SH-SY5Y (cell line): ENCODE measurements around the gene CEP170B.

ENCODE experiments used
- GATA2 ChIP-seq: IDR thresholded peaks from 2 replicates; pipeline ENCODE4 v1.6.1; 2011; ENCODE audit warnings: mild to moderate bottlenecking, low read depth, low read length
- GATA3 ChIP-seq: IDR thresholded peaks from 2 replicates; pipeline ENCODE4 v1.6.1; 2011; ENCODE audit warnings: low read depth, mild to moderate bottlenecking, low read length, moderate library complexity

CEP170B gene

DNA sequence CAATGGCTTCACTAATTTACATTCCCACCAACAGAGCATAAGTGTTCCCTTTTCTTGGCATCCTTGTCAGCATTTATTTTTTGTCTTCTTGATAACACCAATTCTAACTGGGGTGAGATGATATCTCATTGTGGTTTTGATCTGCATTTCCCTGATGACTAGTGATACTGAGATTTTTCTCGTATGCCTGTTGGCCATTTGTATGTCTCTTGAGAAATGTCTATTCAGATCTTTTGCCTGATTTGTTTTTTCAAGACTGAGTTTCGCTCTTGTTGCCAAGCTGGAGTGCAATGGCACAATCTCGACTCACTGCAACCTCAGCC, 54.9 kb downstream of the CEP170B start:
- TF ChIP-seq GATA2, result no peak
- TF ChIP-seq GATA3, result no peak

DNA sequence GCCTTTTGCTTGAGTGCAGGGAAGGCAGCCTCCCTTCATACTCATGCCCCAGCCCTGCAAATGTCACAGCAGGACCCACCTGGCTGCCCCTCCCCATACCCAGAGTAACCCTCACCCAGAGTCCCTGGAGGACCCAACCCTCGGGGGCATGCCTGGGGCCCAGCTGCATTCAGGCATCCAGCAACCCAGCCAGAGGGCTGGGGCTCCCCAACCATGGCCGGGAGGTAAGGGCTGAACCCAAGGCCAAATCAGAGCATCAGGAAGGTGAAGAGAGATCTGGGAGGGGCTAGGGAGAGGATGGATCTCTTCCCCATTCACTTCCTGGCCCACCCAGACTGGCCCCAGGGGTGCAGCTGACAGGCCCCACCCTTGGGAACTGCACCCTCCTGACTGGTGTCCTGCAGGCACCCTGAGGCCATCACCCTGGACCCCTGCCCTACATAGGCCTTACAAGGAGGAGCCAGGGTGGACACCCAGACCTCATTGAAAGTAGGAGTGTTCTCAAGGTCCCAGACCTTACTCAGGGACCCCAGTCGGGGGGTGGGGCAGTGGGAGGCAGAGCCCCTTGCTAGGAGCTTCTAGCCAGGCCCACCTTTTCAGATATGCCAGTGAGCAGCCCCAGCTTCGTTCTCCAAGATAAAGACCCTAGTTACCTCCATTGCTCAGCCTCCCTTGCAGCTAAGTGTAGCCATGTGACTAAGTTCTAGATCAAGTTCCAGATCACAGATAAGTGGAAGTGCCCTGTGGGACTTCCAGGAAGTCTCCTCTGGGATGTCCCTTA, 58.8 kb downstream of the CEP170B start:
- TF ChIP-seq GATA3 (no peak), GATA2 (no peak)

DNA sequence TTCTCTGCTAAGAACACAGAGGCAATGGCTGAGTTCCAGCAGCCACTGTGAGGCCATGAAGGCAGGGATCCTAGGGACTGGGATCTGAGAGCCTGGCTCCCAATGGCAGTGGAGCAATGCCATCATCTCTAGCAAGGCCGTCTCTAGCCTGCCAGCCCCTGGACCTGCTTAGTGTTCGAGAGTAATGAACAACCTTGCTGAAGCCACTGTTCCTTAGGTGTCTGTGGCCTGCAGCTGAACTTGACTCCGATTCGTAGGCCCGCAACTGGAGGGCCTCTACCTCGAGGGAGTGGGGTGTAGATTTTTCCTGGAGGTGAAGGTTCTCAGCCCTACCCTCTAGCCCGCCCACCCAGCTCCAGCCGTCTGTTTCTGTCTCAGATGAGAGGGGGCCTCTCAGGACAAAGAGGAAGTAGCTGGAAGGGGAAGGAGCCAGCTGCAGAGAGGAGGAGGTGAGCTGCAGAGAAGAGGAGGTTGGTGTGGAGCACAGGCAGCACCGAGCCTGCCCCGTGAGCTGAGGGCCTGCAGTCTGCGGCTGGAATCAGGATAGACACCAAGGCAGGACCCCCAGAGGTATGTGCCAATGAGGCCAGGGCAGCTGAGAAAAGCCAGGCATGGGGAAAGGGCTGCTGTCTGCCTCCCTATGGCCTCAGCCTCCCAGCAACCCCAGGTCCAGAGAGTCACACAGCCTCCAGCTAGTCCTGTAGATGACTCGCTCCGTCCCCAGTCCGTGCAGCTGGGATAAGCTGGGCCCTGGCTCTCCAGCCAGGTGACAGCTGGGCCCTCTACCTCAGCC, 59.5 kb downstream of the CEP170B start, which contains the start of gene PLD4:
PLD4 (plus strand) TSS at position 459 of the 793 bp plus-strand sequence. CDS start 2,262 bp downstream, outside the sequence.
- TF ChIP-seq GATA3 (no peak), GATA2 (no peak)

DNA sequence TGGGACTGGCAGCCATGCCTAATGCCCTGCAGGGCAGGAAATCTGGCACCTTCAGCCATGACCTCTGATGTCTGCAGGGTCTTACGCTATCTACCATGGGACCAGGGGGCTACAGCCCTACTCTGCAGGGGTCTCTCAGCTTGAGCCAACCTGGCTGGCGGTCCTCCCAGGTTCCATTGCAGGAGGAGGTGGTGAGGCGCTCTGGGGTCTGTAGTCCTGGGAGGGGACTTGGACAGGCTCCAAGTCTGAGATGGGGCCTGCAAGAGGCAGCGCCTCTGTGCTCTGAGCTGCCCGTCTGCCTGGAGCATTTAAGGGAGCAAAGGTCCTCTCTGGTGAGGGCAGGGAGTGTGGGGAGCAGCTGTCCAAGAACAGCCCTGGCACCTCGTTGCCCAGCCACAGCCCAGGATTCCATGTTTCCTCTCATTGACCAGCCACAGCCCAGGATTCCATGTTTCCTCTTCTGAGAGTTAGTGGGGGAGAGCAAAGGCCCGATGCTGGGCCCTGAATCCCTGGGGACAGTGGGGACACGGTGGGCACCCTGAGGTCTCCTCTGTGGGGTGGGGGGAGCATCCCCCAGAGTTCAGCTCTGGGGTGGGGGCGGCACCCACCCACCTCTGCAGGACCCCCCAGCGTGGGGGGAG, 60.3 kb downstream of the CEP170B start:
- TF ChIP-seq GATA3, result no peak
- TF ChIP-seq GATA2, result no peak

DNA sequence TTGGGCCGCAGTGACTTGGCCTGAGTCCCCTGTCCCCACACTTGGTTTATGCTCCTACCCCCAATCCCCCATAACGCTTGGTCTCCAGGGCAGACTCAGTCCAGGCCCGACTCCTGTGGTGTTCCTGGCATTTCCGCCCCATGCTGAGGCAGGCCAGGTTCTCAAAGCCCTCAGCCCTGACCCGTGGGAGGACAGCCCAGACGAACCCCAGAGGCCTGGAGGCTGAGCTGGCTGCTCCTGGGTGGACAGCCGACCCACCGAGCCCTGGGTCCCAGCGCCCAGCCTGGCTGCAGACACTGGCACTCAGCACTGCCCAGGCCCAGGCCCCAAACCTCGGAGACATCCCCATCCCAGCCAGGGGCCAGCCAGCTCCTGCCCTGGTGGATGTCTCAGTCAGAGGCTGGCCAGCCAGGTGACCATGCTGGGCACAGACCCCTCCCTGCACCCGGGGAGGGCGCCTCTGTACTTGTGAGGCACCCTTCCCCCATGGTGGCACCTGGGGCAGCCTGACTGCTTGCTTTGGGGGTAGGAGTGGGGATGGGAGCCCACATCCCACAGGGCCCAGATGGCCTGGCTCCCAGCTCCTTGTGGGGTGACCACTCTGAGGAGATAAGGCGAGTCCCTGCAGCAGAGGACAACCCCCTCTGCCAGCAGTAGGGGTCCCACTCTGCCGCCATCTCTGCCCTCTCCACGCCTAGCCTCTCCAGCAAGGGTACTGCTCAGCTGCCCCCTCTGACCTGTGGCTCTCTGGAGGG, 61.0 kb downstream of the CEP170B start:
- TF ChIP-seq GATA2, result no peak
- TF ChIP-seq GATA3, result no peak

DNA sequence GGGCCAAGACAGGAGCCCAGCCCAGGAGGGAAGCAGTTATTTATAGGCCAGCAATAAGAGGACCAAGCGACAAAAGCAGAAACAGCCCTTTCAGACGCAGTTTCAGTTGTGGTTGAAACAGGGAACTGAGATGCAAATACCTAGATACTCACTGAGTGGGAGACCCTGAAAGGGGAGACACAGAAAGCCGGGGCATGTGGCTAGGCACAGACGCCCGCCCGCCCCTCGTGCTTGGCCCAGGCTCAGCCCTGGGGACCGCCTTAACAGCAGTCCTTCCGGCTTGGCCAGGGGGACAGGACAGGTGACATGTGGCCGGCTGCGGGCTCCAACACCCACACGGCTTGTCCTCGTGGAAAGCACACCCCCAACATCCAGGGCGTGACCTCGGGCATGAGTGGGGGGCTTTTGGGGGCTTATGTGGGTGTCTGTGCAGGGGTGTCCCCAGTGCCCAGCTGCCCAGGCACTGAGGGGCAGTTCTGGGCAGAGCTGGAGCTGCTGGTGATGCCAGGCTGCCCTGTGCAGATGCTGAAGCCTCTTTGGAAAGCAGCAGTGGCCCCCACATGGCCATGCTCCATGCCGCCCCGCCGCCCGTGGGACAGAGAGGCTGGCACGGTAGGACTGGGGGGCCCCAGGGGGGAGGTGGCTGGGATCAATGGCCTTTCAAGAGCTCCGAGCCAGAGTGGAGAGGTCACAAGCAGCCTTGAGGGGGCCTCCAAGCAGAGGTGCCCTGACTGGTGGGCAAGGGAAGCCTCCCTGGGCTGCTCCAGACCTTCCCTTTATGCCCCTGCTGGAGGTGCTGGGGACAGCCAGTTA, 61.8 kb downstream of the CEP170B start:
- TF ChIP-seq GATA3, result no peak

DNA sequence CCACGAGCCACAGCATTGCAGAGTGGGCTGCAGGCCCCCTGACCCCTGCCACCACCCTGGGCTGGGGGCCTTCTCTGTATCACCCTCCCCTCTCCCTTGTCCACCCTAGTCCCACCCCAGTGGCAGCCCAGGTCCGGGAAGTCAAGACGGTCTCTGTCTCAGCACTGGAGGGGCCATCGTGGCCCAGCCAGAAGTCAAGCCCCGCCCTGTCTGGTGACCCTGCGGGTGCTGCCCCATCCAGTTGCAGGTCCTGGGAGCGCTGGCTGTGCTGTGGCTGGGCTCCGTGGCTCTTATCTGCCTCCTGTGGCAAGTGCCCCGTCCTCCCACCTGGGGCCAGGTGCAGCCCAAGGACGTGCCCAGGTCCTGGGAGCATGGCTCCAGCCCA, 62.4 kb downstream of the CEP170B start:
- no peak for TF ChIP-seq GATA3
- no peak for TF ChIP-seq GATA2

DNA sequence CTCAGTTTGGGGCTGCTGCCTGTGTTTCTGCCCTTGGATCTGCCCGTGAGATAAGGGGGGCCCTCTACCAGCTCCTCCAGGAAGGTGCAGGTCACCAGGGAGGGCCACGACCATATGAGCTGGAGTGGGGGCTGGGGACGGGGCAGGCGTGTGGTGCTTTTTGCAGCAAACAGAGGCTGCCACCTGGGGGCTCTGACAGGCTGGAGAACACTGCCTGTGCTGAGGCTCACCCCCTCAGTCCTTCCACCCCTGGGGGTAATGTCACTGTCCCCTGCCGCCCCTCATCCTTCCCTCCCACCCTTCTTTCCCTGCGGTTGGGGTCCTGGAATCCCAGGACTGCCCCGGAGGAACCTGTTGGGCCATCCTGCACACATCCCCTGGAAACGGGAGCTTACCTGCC, 62.8 kb downstream of the CEP170B start:
- TF ChIP-seq GATA2, result no peak

DNA sequence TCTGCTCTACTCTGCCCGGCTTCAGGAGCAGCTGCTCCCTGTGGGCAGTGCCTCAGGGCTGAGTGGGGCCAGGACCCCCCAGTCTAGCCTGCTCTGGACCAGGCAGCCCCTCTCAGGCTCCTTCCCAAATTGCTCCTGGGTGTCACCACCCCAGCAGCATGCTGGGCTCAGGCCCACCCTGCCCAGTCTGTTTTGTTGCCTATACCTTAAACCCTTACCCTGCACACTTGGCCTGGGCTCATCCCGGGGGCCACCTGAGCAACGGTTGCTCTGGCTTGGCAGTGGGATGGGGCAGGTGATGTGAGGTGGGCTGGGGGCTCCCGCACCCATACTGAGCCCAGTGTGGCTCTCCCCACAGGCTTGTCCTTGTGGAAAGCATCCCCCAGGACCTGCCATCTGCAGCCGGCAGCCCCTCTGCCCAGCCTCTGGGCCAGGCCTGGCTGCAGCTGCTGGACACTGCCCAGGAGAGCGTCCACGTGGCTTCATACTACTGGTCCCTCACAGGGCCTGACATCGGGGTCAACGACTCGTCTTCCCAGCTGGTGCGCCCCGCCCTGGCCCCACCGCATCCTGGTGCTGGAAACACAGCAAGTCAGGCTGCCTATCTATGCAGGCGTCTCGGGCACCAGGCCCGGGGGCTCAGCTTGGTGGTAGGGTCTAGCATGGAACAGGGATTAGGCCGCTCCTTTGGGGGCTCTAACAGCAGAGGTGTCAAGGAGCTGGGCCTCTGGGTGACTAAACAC, 63.5 kb downstream of the CEP170B start:
- no peak for TF ChIP-seq GATA2
- no peak for TF ChIP-seq GATA3

DNA sequence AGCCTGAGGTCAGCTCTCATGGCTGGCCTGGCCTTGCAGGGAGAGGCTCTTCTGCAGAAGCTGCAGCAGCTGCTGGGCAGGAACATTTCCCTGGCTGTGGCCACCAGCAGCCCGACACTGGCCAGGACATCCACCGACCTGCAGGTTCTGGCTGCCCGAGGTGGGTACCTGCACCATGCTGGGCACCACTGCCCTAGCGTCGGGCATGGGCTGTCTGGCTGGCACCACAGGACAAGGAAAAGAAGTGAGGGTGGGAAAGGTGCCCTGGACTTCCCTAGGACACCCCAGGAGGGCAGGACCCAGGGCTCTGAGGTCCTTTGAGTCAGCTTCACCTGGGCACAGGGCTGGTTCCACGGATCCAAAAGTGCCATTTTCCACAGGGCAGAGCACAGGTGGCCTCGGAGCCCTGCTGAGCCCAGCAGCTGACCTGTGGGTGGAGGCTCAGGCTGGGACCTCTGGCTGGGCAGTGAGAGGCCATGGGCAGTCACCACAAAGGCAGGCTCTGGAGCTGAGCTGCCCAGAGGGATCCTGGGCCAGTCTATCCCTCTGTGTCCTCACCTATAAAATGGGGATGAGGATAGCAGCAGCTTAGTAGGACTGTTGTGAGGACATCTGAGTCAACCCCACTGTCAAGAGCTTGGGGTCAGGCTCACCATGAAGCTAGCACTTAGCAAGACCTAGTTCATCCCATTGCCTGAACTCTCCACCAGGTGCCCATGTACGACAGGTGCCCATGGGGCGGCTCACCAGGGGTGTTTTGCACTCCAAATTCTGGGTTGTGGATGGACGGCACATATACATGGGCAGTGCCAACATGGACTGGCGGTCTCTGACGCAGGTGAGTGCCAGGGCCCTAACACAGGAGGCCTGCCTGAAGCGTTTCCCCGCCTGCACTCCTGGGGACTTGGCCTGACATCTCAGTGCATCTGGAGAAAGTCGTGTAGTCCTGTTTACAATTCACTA, 64.5 kb downstream of the CEP170B start:
- TF ChIP-seq GATA2 (no peak), GATA3 (no peak)

DNA sequence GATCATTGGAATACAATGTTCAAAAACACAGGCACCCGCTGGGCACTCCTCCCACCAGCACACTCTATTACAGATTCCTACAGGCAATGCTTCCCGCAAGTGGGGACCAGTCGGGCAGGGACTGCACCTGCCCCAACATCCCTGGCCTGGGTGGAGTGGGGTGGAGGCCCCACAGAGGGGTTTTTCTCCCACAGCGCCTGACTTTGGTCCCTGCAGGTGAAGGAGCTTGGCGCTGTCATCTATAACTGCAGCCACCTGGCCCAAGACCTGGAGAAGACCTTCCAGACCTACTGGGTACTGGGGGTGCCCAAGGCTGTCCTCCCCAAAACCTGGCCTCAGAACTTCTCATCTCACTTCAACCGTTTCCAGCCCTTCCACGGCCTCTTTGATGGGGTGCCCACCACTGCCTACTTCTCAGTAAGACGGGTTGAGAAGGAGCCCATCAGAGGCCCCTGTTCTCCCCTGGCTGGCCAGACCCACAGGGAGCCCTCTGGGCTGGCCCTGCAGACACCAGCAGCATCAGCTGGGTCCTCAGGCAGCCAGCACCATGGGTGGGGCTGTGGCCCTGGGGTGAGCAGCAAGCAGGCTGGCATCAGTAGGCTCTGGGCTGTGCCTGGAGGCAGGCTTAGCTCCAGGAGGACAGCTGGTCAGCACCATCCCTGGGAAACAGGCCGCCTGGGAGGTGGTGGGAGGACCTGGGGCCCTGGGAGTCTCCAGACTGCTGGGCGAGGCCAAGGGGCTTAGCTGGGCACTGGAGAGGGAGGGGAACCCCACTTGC, 65.6 kb downstream of the CEP170B start:
- TF ChIP-seq GATA2, result no peak
- no peak for TF ChIP-seq GATA3
